SHP77 treated with DMSO at 0.1 percent for 48 hours (cell line): ENCODE results near the gene CDCA3.
A peak's percentile ranks its signal among the peaks of the same experiment; 100 is the strongest.
"Not testable (repeated sequence)": the region's sequence is repeated elsewhere in the genome, so short reads cannot be mapped to it uniquely, and the experiment has no call there.

Experiments
- DNase-seq: peaks from one replicate; lab custom pipeline; 2025; lab: John Stamatoyannopoulos, UW

Gene CDCA3

GRCh38 chr12:6872073-6873048 is 21.3 kb upstream of the CDCA3 start:
- DNase-seq, result no peak

DNA sequence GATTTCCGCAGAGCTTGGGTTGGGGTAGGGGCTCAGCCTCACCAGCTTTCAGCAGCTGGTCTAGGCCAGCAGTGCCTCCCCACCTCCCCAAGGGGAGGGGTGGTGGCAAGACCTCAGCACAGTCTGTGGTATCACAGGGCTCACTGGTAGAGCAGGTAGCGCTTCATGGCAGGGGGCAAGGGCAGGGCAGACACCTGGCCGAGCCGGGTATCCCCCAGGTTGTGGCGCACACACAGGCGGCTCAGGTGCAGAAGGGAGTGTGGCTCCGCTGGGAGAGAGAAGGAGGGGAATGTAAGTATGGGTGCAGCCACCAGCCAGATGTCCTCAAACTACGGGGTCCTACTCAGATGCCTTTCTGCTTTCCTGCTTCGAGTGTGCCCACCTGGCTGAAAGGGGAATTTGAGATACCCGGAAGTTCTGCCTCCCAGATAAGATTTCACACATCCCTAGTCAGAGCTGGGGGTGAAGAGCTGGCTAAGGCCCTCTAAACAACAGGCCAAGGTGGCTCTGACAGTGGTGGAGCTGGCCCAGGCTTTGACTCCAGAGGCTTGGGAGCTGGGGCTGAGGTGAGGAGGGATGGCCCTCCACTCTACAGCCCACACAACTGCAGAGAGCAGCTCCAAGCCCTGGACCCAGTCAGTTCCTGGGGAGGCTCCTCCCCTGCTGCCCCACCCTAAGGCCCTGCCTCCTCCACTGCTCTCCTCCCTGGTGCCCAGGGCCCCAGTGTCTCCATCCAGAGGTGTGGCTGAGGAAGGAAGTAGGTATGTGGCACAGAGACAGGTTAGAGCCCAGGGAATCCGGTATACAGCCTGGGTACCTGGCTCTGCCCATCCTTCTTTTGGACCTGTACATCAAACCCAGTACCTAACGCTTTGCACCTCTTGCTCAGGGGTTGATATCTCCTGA is 20.2 kb upstream of the CDCA3 start:
- no peak for DNase-seq

DNA sequence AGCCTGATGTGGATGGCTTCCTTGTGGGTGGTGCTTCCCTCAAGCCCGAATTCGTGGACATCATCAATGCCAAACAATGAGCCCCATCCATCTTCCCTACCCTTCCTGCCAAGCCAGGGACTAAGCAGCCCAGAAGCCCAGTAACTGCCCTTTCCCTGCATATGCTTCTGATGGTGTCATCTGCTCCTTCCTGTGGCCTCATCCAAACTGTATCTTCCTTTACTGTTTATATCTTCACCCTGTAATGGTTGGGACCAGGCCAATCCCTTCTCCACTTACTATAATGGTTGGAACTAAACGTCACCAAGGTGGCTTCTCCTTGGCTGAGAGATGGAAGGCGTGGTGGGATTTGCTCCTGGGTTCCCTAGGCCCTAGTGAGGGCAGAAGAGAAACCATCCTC is 19.2 kb upstream of the CDCA3 start:
- not testable (repeated sequence) for DNase-seq

DNA sequence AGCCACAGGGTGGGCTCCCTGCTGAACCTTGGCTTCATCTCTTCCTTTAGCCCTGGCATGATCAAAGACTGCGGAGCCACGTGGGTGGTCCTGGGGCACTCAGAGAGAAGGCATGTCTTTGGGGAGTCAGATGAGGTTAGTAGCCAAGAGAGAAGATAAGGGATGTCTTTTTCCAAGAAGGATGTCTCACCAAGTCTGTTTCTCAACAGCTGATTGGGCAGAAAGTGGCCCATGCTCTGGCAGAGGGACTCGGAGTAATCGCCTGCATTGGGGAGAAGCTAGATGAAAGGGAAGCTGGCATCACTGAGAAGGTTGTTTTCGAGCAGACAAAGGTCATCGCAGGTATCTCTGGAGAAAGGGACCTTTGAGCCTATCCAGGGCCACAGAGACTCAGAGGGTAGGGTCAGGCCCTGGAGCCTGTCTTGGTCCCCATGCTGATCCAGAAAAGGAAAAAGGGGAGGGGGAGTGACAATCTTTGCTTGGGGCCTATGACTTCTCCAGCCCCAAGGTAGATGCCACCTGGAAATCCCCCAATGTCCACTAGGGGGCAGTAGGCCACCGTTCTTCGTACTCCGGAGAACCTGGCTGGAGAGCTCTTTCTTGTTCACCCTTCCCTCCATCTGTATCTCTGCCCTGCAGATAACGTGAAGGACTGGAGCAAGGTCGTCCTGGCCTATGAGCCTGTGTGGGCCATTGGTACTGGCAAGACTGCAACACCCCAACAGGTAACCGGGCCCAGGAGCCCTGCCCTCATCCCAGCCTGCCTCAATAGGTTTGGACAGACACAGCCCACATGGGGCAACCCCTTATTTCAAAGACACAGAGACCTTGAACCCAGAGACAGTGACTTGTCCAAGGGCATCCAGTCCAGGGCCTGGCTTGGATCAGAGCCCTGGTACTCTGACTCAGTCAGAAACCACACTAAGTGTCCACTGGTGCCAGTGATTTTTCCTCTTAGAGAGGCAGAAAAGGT is 18.2 kb upstream of the CDCA3 start:
- DNase-seq, result peak; percentile 29

GRCh38 chr12:6868211-6869048 is 17.3 kb upstream of the CDCA3 start:
- no peak for DNase-seq

- DNase-seq, result no peak
Measured at GRCh38 chr12:6867413-6868210, 16.5 kb upstream of the CDCA3 start, which contains the start of gene TPI1. Gene TPI1 (plus strand): TSS chr12:6867531. CDS start chr12:6867567, 36 bp downstream.

- no peak for DNase-seq
Measured at GRCh38 chr12:6866920-6867412, 15.9 kb upstream of the CDCA3 start.

DNA sequence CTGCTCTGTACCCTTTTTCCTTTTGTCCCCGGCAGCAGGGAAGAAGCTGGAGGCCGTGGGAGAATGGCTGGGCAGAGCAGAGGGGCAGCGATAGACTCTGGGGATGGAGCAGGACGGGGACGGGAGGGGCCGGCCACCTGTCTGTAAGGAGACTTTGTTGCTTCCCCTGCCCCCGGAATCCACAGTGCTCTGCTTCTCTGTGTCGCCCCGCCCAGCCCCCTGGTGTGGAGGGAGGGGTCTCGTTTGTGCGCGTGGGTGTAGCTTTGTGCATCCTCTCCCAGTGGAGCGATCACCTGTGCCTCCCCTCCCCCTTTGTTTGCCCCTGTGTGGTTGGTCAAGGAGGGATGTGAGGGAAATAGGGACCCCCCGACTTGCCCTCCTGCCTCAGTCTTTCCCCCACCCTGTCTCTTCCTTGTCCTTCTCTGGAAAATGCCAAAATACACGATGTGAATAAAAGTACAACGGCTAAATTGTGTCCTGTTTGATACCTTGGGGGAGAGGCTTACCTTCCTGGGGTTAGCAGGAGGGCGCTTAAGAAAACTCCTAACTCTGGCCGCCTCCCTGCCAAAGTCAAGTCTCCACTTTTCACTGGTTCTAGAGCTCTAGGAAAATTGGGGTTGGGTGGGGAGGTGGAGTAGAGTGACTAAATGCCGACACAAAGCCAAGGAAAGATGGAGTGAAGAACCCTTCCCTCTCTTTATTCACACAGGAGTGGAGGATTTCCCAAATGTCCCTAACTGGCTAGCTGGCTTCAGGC is 15.3 kb upstream of the CDCA3 start:
- no peak for DNase-seq

GRCh38 chr12:6865307-6865706 is 14.2 kb upstream of the CDCA3 start:
- not testable (repeated sequence) for DNase-seq

DNA sequence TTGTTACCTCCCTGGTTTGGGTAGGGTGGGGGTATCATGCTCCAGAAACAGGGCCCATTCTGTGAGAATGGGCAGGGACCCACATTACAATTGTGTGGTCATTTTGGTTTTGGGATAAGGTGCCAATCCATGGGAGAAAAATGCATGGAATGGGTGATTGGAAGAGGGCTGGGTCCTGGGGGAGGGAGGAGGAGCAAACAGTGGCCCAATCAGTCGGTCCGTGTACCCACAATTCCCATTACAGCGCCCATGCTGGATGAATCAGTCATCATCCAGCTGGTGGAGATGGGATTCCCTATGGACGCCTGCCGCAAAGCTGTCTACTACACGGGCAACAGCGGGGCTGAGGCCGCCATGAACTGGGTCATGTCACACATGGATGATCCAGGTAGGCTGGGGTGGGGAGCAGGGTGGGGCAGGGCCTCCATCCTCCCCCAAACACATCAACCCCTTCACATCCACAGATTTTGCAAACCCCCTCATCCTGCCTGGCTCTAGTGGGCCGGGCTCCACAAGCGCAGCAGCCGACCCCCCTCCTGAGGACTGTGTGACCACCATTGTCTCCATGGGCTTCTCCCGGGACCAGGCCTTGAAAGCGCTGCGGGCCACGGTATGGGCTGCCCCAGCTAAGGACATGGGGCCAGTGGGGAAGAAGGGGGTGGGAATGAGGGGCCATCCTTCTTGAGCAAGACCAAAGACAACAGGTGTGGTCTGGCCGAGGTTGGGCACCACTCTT is 12.7 kb upstream of the CDCA3 start:
- DNase-seq, result no peak

GRCh38 chr12:6863033-6863432 is 11.9 kb upstream of the CDCA3 start:
- no peak for DNase-seq

GRCh38 chr12:6861391-6861790 is 10.3 kb upstream of the CDCA3 start:
- DNase-seq, result no peak

- no peak for DNase-seq
Measured at GRCh38 chr12:6860942-6861341, 9.9 kb upstream of the CDCA3 start.

- DNase-seq, result no peak
Measured at GRCh38 chr12:6860116-6860515, 9.0 kb upstream of the CDCA3 start.

GRCh38 chr12:6858799-6859198 is 7.7 kb upstream of the CDCA3 start:
- DNase-seq, result no peak

DNA sequence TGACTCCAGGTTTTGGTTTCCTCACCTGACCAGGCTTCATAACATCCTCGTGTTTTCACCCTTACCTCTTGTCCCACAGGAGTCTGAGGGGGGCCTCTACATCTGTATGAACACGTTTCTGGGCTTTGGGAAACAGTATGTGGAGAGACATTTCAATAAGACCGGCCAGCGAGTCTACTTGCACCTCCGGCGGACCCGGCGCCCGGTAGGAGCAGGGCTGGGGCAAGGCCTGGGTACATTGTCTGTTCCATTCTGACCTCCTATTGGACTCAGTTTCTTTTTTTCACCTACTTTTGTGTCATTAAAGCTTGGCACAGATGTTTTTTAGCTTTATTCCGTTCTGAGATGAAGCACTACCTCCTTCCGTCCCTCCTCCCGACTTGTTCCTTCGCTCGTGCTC is 4.2 kb upstream of the CDCA3 start:
- DNase-seq, result no peak

- DNase-seq, result no peak
Measured at GRCh38 chr12:6854036-6854435, 3.0 kb upstream of the CDCA3 start.

GRCh38 chr12:6853626-6854025 is 2.5 kb upstream of the CDCA3 start:
- no peak for DNase-seq
